CD4-positive, alpha-beta memory T cell (primary cell): Measurements from ENCODE around the gene TOB1. TPM values are rescaled to one million over a fixed set of nuclear protein-coding genes. Genes with fewer than 3 reads are reported as not detected.

Experiments used
- CTCF ChIA-PET: fragments of 350-600 bp; sonication (Branson Sonifier 250); formaldehyde crosslinking; loops from one replicate; lab custom pipeline; 2021; ENCODE audit warnings: inconsistent platforms; ENCODE audit not compliant: partially characterized antibody; lab: Charles Lee
- POLR2A ChIA-PET: fragments of 350-600 bp; sonication (Branson Sonifier 250); formaldehyde crosslinking; loops from one replicate; lab custom pipeline; 2021; ENCODE audit not compliant: partially characterized antibody; lab: Charles Lee
- DNase-seq, 5 donors: peaks; one replicate each; pipeline versions ENCODE4 v3.0.0 to v3.0.0-alpha.2; 2020 to 2022; ENCODE audit warnings: mixed read lengths in 1 of 5
- H3K27ac ChIP-seq: one replicate; pipeline ENCODE4 v1.7.0; 2013; ENCODE audit warnings: low read depth, low read length
- H3K27me3 ChIP-seq: 2 replicates; pipeline ENCODE4 v1.7.0; 2013; ENCODE audit warnings: mild to moderate bottlenecking, low read length, moderate library complexity; ENCODE audit not compliant: insufficient read depth
- H3K36me3 ChIP-seq: 2 replicates; pipeline ENCODE4 v1.7.0; 2013; ENCODE audit warnings: mild to moderate bottlenecking, low read length, moderate library complexity; ENCODE audit not compliant: insufficient read depth
- H3K4me1 ChIP-seq: 2 replicates; pipeline ENCODE4 v1.7.0; 2013; ENCODE audit warnings: mild to moderate bottlenecking, low read length, moderate library complexity; ENCODE audit not compliant: insufficient read depth
- H3K4me3 ChIP-seq, 2 donors: one replicate each; pipeline ENCODE4 v1.7.0; 2013; ENCODE audit warnings: low read length in 2 of 2, mild to moderate bottlenecking in 1 of 2
- H3K9me3 ChIP-seq, 2 donors: one replicate each; pipeline ENCODE4 v1.7.0; 2013; ENCODE audit warnings: low read length in 2 of 2, control low read depth in 1 of 2; ENCODE audit not compliant: control insufficient read depth in 1 of 2
- H3K27ac Mint-ChIP-seq, 7 donors: one replicate each; pipeline ENCODE4 v1.8.0; 2020 to 2021; ENCODE audit warnings: mixed read lengths in 7 of 7, mild to moderate bottlenecking in 6 of 7, inconsistent platforms in 3 of 7, moderate library complexity in 3 of 7
- H3K27me3 Mint-ChIP-seq, 2 donors: one replicate each; pipeline ENCODE4 v1.8.0; 2020 to 2021; ENCODE audit warnings: mixed read lengths in 2 of 2
- H3K36me3 Mint-ChIP-seq, 2 donors: one replicate each; pipeline ENCODE4 v1.8.0; 2020 to 2021; ENCODE audit warnings: mixed read lengths in 2 of 2, inconsistent platforms in 1 of 2, mild to moderate bottlenecking in 1 of 2
- H3K4me1 Mint-ChIP-seq, 4 donors: one replicate each; pipeline ENCODE4 v1.8.0; 2020 to 2021; ENCODE audit warnings: mixed read lengths in 4 of 4, mild to moderate bottlenecking in 1 of 4
- H3K4me3 Mint-ChIP-seq, 8 donors: one replicate each; pipeline ENCODE4 v1.8.0; 2020 to 2021; ENCODE audit warnings: mixed read lengths in 8 of 8, mild to moderate bottlenecking in 7 of 8, moderate library complexity in 6 of 8, inconsistent platforms in 3 of 8
- H3K9me3 Mint-ChIP-seq, 8 donors: one replicate each; pipeline ENCODE4 v1.8.0; 2020 to 2021; ENCODE audit warnings: mixed read lengths in 8 of 8, mild to moderate bottlenecking in 5 of 8, inconsistent platforms in 3 of 8, moderate library complexity in 1 of 8
- intact Hi-C: fragments of 100-400 bp; cut with micrococcal nuclease; formaldehyde crosslinking; loops from one replicate; pipeline ENCODE4 v1.15.1; 2023
- polyA plus RNA-seq, 2 donors: library from polyadenylated mRNA; unstranded; fragments of 300-500 nt; fragmentation: Illumina TruSeq; gene quantifications; one replicate each; pipeline ENCODE4 v1.2.3, GENCODE V29; 2021
- total RNA-seq, 2 experiments: library from RNA; stranded (reverse); gene quantifications; one replicate each; pipeline ENCODE4 v1.2.3, GENCODE V29; 2021

The TOB1 gene
- total and polyA plus RNA-seq, 4 experiments from 2014 or later, result 74.3 to 104 (median 98.0) TPM

- Mint-ChIP-seq H3K27me3 (no peaks in the 10 kb centered on the region), H3K36me3 (peaks cover 26 to 41% of the 10 kb centered on the region in 2 donors), H3K4me1 (peaks cover 37 to 75% (median 54%) of the 10 kb centered on the region in 4 donors), H3K4me3 (peak overlapping the region; percentile 97 to 100 (median 98)), H3K27ac (peak overlapping the region; percentile 95 to 99 (median 98)), H3K9me3 (peaks cover 0 to 2% (median 0%) of the 10 kb centered on the region in 8 donors)
- POLR2A ChIA-PET, result interaction anchor here (0.7 to 13.4 kb wide), 26 partner anchors 11 to 468 kb away, joined by 3 to 688 read pairs (median 11); partner anchors contain the start of genes ANKRD40, CACNA1G, LRRC59 and LUC7L3
- H3K9me3 ChIP-seq, result no peaks in the 10 kb centered on the region
- H3K27me3 ChIP-seq, result no peaks in the 10 kb centered on the region
- DNase-seq, result peak; percentile 61 to 70 (median 66)
- intact Hi-C loops, result loop anchor here (1.0 to 5.0 kb wide), 6 partner anchors 13 to 287 kb away; partner anchors contain the start of gene NME1
- CTCF ChIA-PET, result interaction anchor here (1.7 to 9.4 kb wide), 8 partner anchors 14 to 89 kb away, joined by 4 to 102 read pairs (median 15); no protein-coding TSS in a partner anchor
- peak overlapping the region; percentile 87 to 92 for H3K4me3 ChIP-seq
- peaks cover 12% of the 10 kb centered on the region for H3K36me3 ChIP-seq
- H3K27ac ChIP-seq, result peak overlapping the region; percentile 97
- H3K4me1 ChIP-seq, result peaks cover 59% of the 10 kb centered on the region
Measured at GRCh38 chr17:50865060-50865867, 890 bp downstream of the TOB1 start.

GRCh38 chr17:50864747-50865059, 1.5 kb downstream of the TOB1 start:
- Mint-ChIP-seq H3K4me3 (peak overlapping the region; percentile 97 to 100 (median 98)), H3K9me3 (peaks cover 0 to 2% (median 0%) of the 10 kb centered on the region in 8 donors), H3K4me1 (peaks cover 35 to 71% (median 51%) of the 10 kb centered on the region in 4 donors), H3K27me3 (no peaks in the 10 kb centered on the region), H3K27ac (peak overlapping the region; percentile 95 to 99 (median 98)), H3K36me3 (peaks cover 26 to 41% of the 10 kb centered on the region in 2 donors)
- H3K27ac ChIP-seq, result peak overlapping the region; percentile 97
- peaks cover 56% of the 10 kb centered on the region for H3K4me1 ChIP-seq
- H3K27me3 ChIP-seq, result no peaks in the 10 kb centered on the region
- H3K4me3 ChIP-seq, result peak overlapping the region; percentile 87 to 92
- intact Hi-C loops, result loop anchor here (1.0 to 5.0 kb wide), 6 partner anchors 12 to 288 kb away; partner anchors contain the start of gene NME1
- H3K36me3 ChIP-seq, result peaks cover 12% of the 10 kb centered on the region
- no peak for DNase-seq
- ChIA-PET CTCF (interaction anchor here (1.9 to 9.4 kb wide), 4 partner anchors 14 to 90 kb away, joined by 6 to 102 read pairs (median 62); no protein-coding TSS in a partner anchor), POLR2A (interaction anchor here (1.4 to 13.4 kb wide), 11 partner anchors 11 to 289 kb away, joined by 3 to 688 read pairs (median 64); partner anchors contain the start of genes ANKRD40 and NME1)
- no peaks in the 10 kb centered on the region for H3K9me3 ChIP-seq

- peak overlapping the region; percentile 97 for H3K27ac ChIP-seq
- peak overlapping the region in 1 of 2 donors; percentile 5 for H3K4me3 ChIP-seq
- ChIA-PET POLR2A (interaction anchor here (0.6 to 13.4 kb wide), 6 partner anchors 8 to 290 kb away, joined by 3 to 688 read pairs (median 111); partner anchors contain the start of gene NME1), CTCF (interaction anchor here (0.6 to 9.4 kb wide), 9 partner anchors 8 to 383 kb away, joined by 3 to 102 read pairs (median 6); no protein-coding TSS in a partner anchor)
- peaks cover 0 to 2% (median 0%) of the 10 kb centered on the region in 8 donors for H3K9me3 Mint-ChIP-seq
- H3K36me3 Mint-ChIP-seq, result peaks cover 26 to 41% of the 10 kb centered on the region in 2 donors
- DNase-seq, result no peak
- H3K4me1 ChIP-seq, result peaks cover 50% of the 10 kb centered on the region
- peaks cover 34 to 69% (median 46%) of the 10 kb centered on the region in 4 donors for H3K4me1 Mint-ChIP-seq
- no peaks in the 10 kb centered on the region for H3K27me3 ChIP-seq
- H3K4me3 Mint-ChIP-seq, result peak overlapping the region; percentile 97 to 100 (median 98)
- H3K9me3 ChIP-seq, result no peaks in the 10 kb centered on the region
- peak overlapping the region in 6 of 7 donors; percentile 95 to 99 (median 98) for H3K27ac Mint-ChIP-seq
- intact Hi-C loops, result loop anchor here (1.0 kb wide), 1 partner anchor 86 kb away; no protein-coding TSS in a partner anchor
- H3K27me3 Mint-ChIP-seq, result no peaks in the 10 kb centered on the region
- peaks cover 12% of the 10 kb centered on the region for H3K36me3 ChIP-seq
Measured at GRCh38 chr17:50863931-50864330, 2.2 kb downstream of the TOB1 start.

GRCh38 chr17:50863221-50863843, 2.8 kb downstream of the TOB1 start:
- Histone ChIP-seq H3K9me3 (no peaks in the 10 kb centered on the region), H3K27ac (no peak overlapping the region), H3K4me1 (peaks cover 44% of the 10 kb centered on the region), H3K4me3 (peak overlapping the region in 1 of 2 donors; percentile 5), H3K36me3 (peaks cover 12% of the 10 kb centered on the region), H3K27me3 (no peaks in the 10 kb centered on the region)
- intact Hi-C loops, result loop anchor here (1.0 kb wide), 1 partner anchor 87 kb away; no protein-coding TSS in a partner anchor
- Mint-ChIP-seq H3K36me3 (peaks cover 26 to 41% of the 10 kb centered on the region in 2 donors), H3K9me3 (peaks cover 0 to 2% (median 0%) of the 10 kb centered on the region in 8 donors), H3K27ac (peak overlapping the region; percentile 56 to 99 (median 84)), H3K4me1 (peaks cover 30 to 63% (median 41%) of the 10 kb centered on the region in 4 donors), H3K4me3 (peak overlapping the region; percentile 97 to 100 (median 98)), H3K27me3 (no peaks in the 10 kb centered on the region)
- DNase-seq, result peak in 3 of 5 donors; percentile 15 to 54 (median 17)
- CTCF ChIA-PET, result interaction anchor here (0.6 to 9.4 kb wide), 13 partner anchors 8 to 384 kb away, joined by 3 to 102 read pairs (median 6); no protein-coding TSS in a partner anchor
- POLR2A ChIA-PET, result interaction anchor here (0.6 to 13.4 kb wide), 8 partner anchors 9 to 290 kb away, joined by 3 to 688 read pairs (median 4); partner anchors contain the start of gene NME1

- H3K27ac Mint-ChIP-seq, result peak overlapping the region in 4 of 7 donors; percentile 10 to 36 (median 30)
- no peak overlapping the region for H3K4me3 ChIP-seq
- no peaks in the 10 kb centered on the region for H3K27me3 Mint-ChIP-seq
- H3K27ac ChIP-seq, result no peak overlapping the region
- no peaks in the 10 kb centered on the region for H3K27me3 ChIP-seq
- peaks cover 36% of the 10 kb centered on the region for H3K4me1 ChIP-seq
- peaks cover 26 to 37% of the 10 kb centered on the region in 2 donors for H3K36me3 Mint-ChIP-seq
- POLR2A ChIA-PET, result interaction anchor here (0.9 to 13.4 kb wide), 7 partner anchors 8 to 291 kb away, joined by 3 to 688 read pairs (median 12); partner anchors contain the start of gene NME1
- CTCF ChIA-PET, result interaction anchor here (0.6 to 9.4 kb wide), 9 partner anchors 11 to 93 kb away, joined by 3 to 102 read pairs (median 6); no protein-coding TSS in a partner anchor
- no peaks in the 10 kb centered on the region for H3K9me3 ChIP-seq
- intact Hi-C loops, result no loop called here
- peaks cover 24 to 49% (median 30%) of the 10 kb centered on the region in 4 donors for H3K4me1 Mint-ChIP-seq
- peak overlapping the region in 5 of 8 donors; percentile 3 to 77 (median 62) for H3K4me3 Mint-ChIP-seq
- H3K9me3 Mint-ChIP-seq, result peaks cover 0 to 2% (median 0%) of the 10 kb centered on the region in 8 donors
- DNase-seq, result no peak
- peaks cover 12% of the 10 kb centered on the region for H3K36me3 ChIP-seq
Measured at GRCh38 chr17:50861822-50862528, 4.2 kb downstream of the TOB1 start.

GRCh38 chr17:50861334-50861676, 4.8 kb downstream of the TOB1 start:
- no peak for DNase-seq
- Mint-ChIP-seq H3K4me1 (peaks cover 24 to 43% (median 30%) of the 10 kb centered on the region in 4 donors), H3K9me3 (peaks cover 0 to 2% (median 0%) of the 10 kb centered on the region in 8 donors), H3K36me3 (peaks cover 26 to 33% of the 10 kb centered on the region in 2 donors), H3K27ac (peak overlapping the region in 5 of 7 donors; percentile 6 to 92 (median 34)), H3K27me3 (no peaks in the 10 kb centered on the region), H3K4me3 (peak overlapping the region in 4 of 8 donors; percentile 1 to 49 (median 47))
- intact Hi-C loops, result no loop called here
- H3K27ac ChIP-seq, result no peak overlapping the region
- H3K4me1 ChIP-seq, result peaks cover 36% of the 10 kb centered on the region
- no peak overlapping the region for H3K4me3 ChIP-seq
- POLR2A ChIA-PET, result interaction anchor here (1.1 to 13.4 kb wide), 6 partner anchors 7 to 88 kb away, joined by 3 to 688 read pairs (median 115); no protein-coding TSS in a partner anchor
- no peaks in the 10 kb centered on the region for H3K9me3 ChIP-seq
- H3K36me3 ChIP-seq, result peaks cover 12% of the 10 kb centered on the region
- H3K27me3 ChIP-seq, result no peaks in the 10 kb centered on the region
- CTCF ChIA-PET, result interaction anchor here (0.6 to 9.4 kb wide), 5 partner anchors 10 to 93 kb away, joined by 3 to 102 read pairs (median 30); no protein-coding TSS in a partner anchor
